HuH-7.5 (cell line): Measurements from ENCODE around the gene DPM3.

Experiments used
- DNase-seq: peaks from one replicate; pipeline ENCODE4 v3.0.0; 2011; ENCODE audit warnings: low spot score

DPM3 gene

DNA sequence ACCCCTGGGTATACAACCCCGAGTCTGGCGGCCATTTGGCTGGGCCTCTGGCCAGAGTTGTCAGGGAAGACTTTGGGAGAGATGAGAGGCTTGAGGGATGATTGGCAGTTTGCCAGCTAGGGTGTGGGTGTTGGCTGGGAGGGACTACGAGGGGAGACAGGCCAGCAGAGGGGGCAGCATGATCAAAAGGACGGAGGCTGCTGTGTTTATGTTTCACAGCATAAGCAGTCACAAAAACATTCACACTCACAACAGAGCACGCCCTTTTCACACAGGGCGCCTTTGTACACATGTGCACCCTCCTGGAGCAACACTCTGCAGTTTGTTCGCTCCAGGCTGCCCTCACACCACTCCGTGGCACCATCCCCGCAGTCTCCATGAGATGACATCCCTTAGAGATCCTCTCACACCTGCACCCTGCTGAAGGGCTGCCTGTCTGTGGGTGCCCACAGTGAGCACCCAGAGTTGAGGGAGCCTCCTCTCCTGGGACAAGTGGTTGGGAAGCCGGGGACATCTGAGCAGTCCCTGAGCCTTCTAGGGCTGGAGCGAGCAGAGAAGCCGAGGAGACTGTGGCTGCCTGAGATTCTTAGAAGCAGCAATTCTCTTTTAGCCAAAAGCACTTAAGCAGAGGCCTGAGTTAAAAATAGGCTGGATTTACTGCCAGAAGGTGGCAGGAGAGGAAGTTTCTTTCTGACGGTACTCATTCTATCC lies 46.3 kb downstream of the DPM3 start:
- no peak for DNase-seq

GRCh38 chr1:155092641-155093040 lies 47.7 kb downstream of the DPM3 start:
- DNase-seq = no peak

DNA sequence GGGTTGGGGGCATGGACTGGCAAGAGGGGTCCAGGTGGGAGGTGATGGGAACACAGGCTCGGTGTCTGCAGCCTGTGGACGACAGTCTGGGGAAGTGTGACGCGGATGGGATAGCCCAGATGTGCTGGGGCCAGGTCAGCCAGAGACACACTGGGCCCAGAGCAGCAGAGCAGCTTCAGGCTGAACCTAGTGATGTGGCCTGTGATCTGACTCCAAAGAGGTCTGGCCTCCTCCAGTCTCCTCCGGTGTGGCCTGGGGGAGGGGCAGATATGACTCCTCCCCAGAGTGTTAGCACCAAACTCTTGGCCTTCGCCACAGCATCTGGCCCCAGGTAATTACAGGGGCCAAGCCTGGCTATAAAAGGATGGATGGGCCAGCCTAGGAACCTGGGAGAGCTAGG lies 48.2 kb downstream of the DPM3 start:
- no peak for DNase-seq

DNA sequence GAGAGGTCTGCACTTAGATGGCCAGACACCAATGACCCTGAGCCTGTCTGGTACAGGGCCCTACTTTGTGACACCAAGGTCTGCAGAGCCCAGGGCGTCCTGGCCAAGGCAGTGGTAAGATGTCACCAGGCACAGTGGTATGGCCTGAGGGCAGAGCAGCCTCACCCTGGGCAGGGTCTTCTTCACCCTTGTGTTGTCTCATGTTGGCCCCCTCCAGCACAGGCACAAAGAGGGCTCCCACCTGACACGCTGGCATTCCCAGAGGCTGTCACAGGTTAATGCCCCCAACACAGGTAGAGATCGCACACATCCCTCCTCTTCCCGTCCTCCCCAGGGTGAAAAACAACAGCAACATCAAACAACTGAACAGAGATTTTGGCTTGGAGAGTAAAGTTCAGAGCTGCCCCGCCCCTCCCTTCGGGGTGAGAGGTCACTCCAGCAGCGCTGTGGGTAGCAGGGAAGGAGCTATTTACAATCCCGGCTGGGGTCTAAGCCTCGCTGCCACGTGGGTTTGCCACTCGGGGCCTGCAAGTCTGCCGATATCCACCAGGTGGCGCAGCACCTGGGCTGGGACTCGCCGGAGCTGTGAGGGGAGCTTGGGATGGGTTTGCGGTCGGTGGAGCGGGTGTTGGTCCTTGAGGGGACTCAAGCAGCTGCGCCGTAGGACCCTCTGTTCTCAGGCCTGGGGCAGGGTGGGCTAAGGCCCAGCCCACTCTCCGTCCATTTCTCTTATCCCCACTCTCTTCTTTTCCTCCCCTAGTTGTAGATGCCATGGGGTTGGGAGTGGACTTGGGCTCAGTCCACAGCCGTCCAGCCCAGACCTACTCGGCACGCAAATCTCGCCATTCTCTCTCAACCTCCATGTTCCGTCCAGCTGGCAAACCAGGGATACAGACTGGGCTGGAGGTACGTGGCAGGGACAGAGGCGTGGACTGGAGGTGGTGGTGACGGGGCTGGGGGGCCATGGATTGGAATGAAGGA lies 49.0 kb downstream of the DPM3 start:
- DNase-seq = peak; percentile 78
